Naive thymus-derived CD4-positive, alpha-beta T cell (primary cell): ENCODE data around the gene MID1. TPM values are rescaled to one million over a fixed set of nuclear protein-coding genes. Genes with fewer than 3 reads are reported as not detected.
"Not testable (repeated sequence)": the region's sequence is repeated elsewhere in the genome, so short reads cannot be mapped to it uniquely, and the experiment has no call there.

ENCODE experiments used
- ATAC-seq: fragments of 150-1000 bp; cut with Tn5 transposase; 2 replicates; pipeline ENCODE4 v1.10.0; 2021; ENCODE audit warnings: mild to moderate bottlenecking, moderate library complexity
- CTCF ChIA-PET: fragments of 350-600 bp; sonication (Branson Sonifier 250); formaldehyde crosslinking; loops from one replicate; lab custom pipeline; 2021; ENCODE audit warnings: antibody characterized with exemption; lab: Charles Lee
- POLR2A ChIA-PET: fragments of 350-600 bp; sonication (Branson Sonifier 250); formaldehyde crosslinking; loops from one replicate; lab custom pipeline; 2021; ENCODE audit warnings: antibody characterized with exemption, inconsistent platforms; lab: Charles Lee
- DNase-seq, 9 donors: peaks; one replicate each; pipeline versions ENCODE4 v3.0.0 to v3.0.0-alpha.2; 2020 to 2022; ENCODE audit warnings: mixed read lengths in 1 of 9
- H3K27ac ChIP-seq: one replicate; pipeline ENCODE4 v1.7.0; 2013; ENCODE audit warnings: mild to moderate bottlenecking, low read depth, low read length, moderate library complexity
- H3K27me3 ChIP-seq, 2 donors: one replicate each; pipeline ENCODE4 v1.7.0; 2013; ENCODE audit warnings: low read length in 2 of 2, mild to moderate bottlenecking in 2 of 2, moderate library complexity in 2 of 2; ENCODE audit not compliant: control insufficient read depth in 2 of 2, insufficient read depth in 2 of 2
- H3K36me3 ChIP-seq, 3 experiments: 1 replicate in 2 of 3; 2 replicates in 1 of 3; pipeline ENCODE4 v1.7.0; 2013; ENCODE audit warnings: low read length in 3 of 3, mild to moderate bottlenecking in 3 of 3, moderate library complexity in 1 of 3; ENCODE audit not compliant: insufficient read depth in 3 of 3, control insufficient read depth in 2 of 3
- H3K4me1 ChIP-seq, 2 donors: one replicate each; pipeline ENCODE4 v1.7.0; 2013; ENCODE audit warnings: low read length in 2 of 2, mild to moderate bottlenecking in 2 of 2, moderate library complexity in 1 of 2; ENCODE audit not compliant: control insufficient read depth in 2 of 2, insufficient read depth in 2 of 2
- H3K4me3 ChIP-seq: 2 replicates; pipeline ENCODE4 v1.7.0; 2013; ENCODE audit warnings: mild to moderate bottlenecking, low read length
- H3K9me3 ChIP-seq, 3 experiments: 1 replicate in 2 of 3; 2 replicates in 1 of 3; pipeline ENCODE4 v1.7.0; 2013; ENCODE audit warnings: low read length in 3 of 3; ENCODE audit not compliant: control insufficient read depth in 2 of 3
- H3K27ac Mint-ChIP-seq, 9 donors: one replicate each; pipeline ENCODE4 v1.8.0; 2020 to 2022; ENCODE audit warnings: mixed read lengths in 9 of 9, mild to moderate bottlenecking in 8 of 9, moderate library complexity in 5 of 9, inconsistent platforms in 2 of 9
- H3K27me3 Mint-ChIP-seq, 5 donors: one replicate each; pipeline ENCODE4 v1.8.0; 2021 to 2022; ENCODE audit warnings: mixed read lengths in 5 of 5, mild to moderate bottlenecking in 1 of 5
- H3K36me3 Mint-ChIP-seq, 5 donors: one replicate each; pipeline ENCODE4 v1.8.0; 2020 to 2022; ENCODE audit warnings: mixed read lengths in 5 of 5, mild to moderate bottlenecking in 3 of 5, inconsistent platforms in 1 of 5
- H3K4me1 Mint-ChIP-seq, 7 donors: one replicate each; pipeline ENCODE4 v1.8.0; 2020 to 2022; ENCODE audit warnings: mixed read lengths in 7 of 7, mild to moderate bottlenecking in 3 of 7, inconsistent platforms in 1 of 7
- H3K4me3 Mint-ChIP-seq, 10 donors: one replicate each; pipeline ENCODE4 v1.8.0; 2020 to 2022; ENCODE audit warnings: mild to moderate bottlenecking in 10 of 10, mixed read lengths in 10 of 10, moderate library complexity in 6 of 10, inconsistent platforms in 2 of 10
- H3K9me3 Mint-ChIP-seq, 11 donors: one replicate each; pipeline ENCODE4 v1.8.0; 2020 to 2022; ENCODE audit warnings: mixed read lengths in 11 of 11, mild to moderate bottlenecking in 4 of 11, inconsistent platforms in 1 of 11, moderate library complexity in 1 of 11
- intact Hi-C, 2 donors: fragments of 100-400 bp; cut with micrococcal nuclease; formaldehyde crosslinking; loops; one replicate each; pipeline ENCODE4 v1.15.1; 2023
- polyA plus RNA-seq, 2 donors: library from polyadenylated mRNA; unstranded; fragments of 300-500 nt; fragmentation: Illumina TruSeq; gene quantifications; one replicate each; pipeline ENCODE4 v1.2.3, GENCODE V29; 2021
- total RNA-seq, 6 experiments: library from RNA in 5 of 6; stranded (reverse) in 5 of 6; gene quantifications; 1 replicate in 5 of 6; 2 replicates in 1 of 6; pipeline ENCODE4 v1.2.3 and lab custom pipeline; 2021 to 2026

Gene MID1
- total and polyA plus RNA-seq, 7 experiments from 2014 or later, result 0.12 to 0.27 (median 0.22) TPM; not detected in 2

- Mint-ChIP-seq H3K4me1 (no peaks in the 10 kb centered on the region), H3K27me3 (no peaks in the 10 kb centered on the region), H3K4me3 (no peak overlapping the region), H3K36me3 (no peaks in the 10 kb centered on the region), H3K9me3 (peaks cover 0 to 3% (median 0%) of the 10 kb centered on the region in 11 donors), H3K27ac (no peak overlapping the region)
- ChIA-PET CTCF (no interaction called here), POLR2A (no interaction called here)
- no peaks in the 10 kb centered on the region for H3K4me1 ChIP-seq
- H3K36me3 ChIP-seq, result no peaks in the 10 kb centered on the region
- H3K27me3 ChIP-seq, result peaks cover 0 to 3% of the 10 kb centered on the region in 2 donors
- intact Hi-C loops, result loop anchor here in 1 of 2 donors (1.0 kb wide), 1 partner anchor 409 kb away; no protein-coding TSS in a partner anchor
- ATAC-seq, result no peak
- H3K27ac ChIP-seq, result no peak overlapping the region
- DNase-seq, result no peak
- H3K9me3 ChIP-seq, result no peaks in the 10 kb centered on the region
- no peak overlapping the region for H3K4me3 ChIP-seq
These were observed 22.5 kb downstream of the MID1 start for GRCh38 chrX:10597871-10598270.

GRCh38 chrX:10591363-10592335 is 28.7 kb downstream of the MID1 start:
- no peaks in the 10 kb centered on the region for H3K36me3 ChIP-seq
- Mint-ChIP-seq H3K27me3 (no peaks in the 10 kb centered on the region), H3K36me3 (no peaks in the 10 kb centered on the region), H3K9me3 (peaks cover 0 to 4% (median 0%) of the 10 kb centered on the region in 11 donors), H3K4me1 (no peaks in the 10 kb centered on the region), H3K27ac (no peak overlapping the region), H3K4me3 (no peak overlapping the region)
- ATAC-seq (no peak), DNase-seq (no peak)
- POLR2A ChIA-PET, result no interaction called here
- intact Hi-C loops, result no loop called here
- CTCF ChIA-PET, result no interaction called here
- H3K4me1 ChIP-seq, result no peaks in the 10 kb centered on the region
- H3K27ac ChIP-seq, result no peak overlapping the region
- H3K27me3 ChIP-seq, result peaks cover 0 to 3% of the 10 kb centered on the region in 2 donors
- H3K4me3 ChIP-seq, result no peak overlapping the region
- no peaks in the 10 kb centered on the region for H3K9me3 ChIP-seq

- H3K27me3 ChIP-seq, H3K27me3 Mint-ChIP-seq, intact Hi-C loops, DNase-seq, H3K4me1 ChIP-seq, H3K4me3 Mint-ChIP-seq, H3K27ac Mint-ChIP-seq, H3K36me3 Mint-ChIP-seq, ATAC-seq, H3K4me3 ChIP-seq, H3K9me3 ChIP-seq, H3K4me1 Mint-ChIP-seq, H3K36me3 ChIP-seq, H3K27ac ChIP-seq, POLR2A ChIA-PET, CTCF ChIA-PET: not testable (repeated sequence)
- peaks cover 0 to 11% (median 3%) of the 10 kb centered on the region in 11 donors for H3K9me3 Mint-ChIP-seq
These were observed 30.6 kb downstream of the MID1 start for GRCh38 chrX:10589787-10590186.

- H3K4me1 Mint-ChIP-seq, result no peaks in the 10 kb centered on the region
These were observed 31.3 kb downstream of the MID1 start for GRCh38 chrX:10589098-10589497.

GRCh38 chrX:10584882-10585281 is 35.5 kb downstream of the MID1 start:
- H3K27ac Mint-ChIP-seq, H3K9me3 ChIP-seq, H3K4me3 ChIP-seq, H3K4me3 Mint-ChIP-seq, H3K36me3 ChIP-seq, H3K27me3 ChIP-seq, CTCF ChIA-PET, ATAC-seq, H3K27me3 Mint-ChIP-seq, H3K27ac ChIP-seq, POLR2A ChIA-PET, H3K4me1 Mint-ChIP-seq, H3K4me1 ChIP-seq, DNase-seq, intact Hi-C loops: not testable (repeated sequence)
- Mint-ChIP-seq H3K36me3 (peaks cover 0 to 12% (median 0%) of the 10 kb centered on the region in 5 donors), H3K9me3 (peaks cover 0 to 27% (median 9%) of the 10 kb centered on the region in 11 donors)

More at GRCh38 chrX:10589098-10589497, 31.3 kb downstream of the MID1 start:
- no peaks in the 10 kb centered on the region for H3K27me3 Mint-ChIP-seq
- no peak overlapping the region for H3K27ac ChIP-seq
- no peaks in the 10 kb centered on the region for H3K4me1 ChIP-seq
- H3K27ac Mint-ChIP-seq, result no peak overlapping the region
- peaks cover 0 to 16% (median 8%) of the 10 kb centered on the region in 11 donors for H3K9me3 Mint-ChIP-seq
- H3K27me3 ChIP-seq, result no peaks in the 10 kb centered on the region
- no peaks in the 10 kb centered on the region for H3K36me3 ChIP-seq
- no peaks in the 10 kb centered on the region for H3K9me3 ChIP-seq
- ChIA-PET POLR2A (no interaction called here), CTCF (no interaction called here)
- ATAC-seq (no peak), DNase-seq (no peak)
- H3K36me3 Mint-ChIP-seq, result peaks cover 0 to 10% (median 0%) of the 10 kb centered on the region in 5 donors
- H3K4me3 ChIP-seq, result no peak overlapping the region
- intact Hi-C loops, result no loop called here
- no peak overlapping the region for H3K4me3 Mint-ChIP-seq

- CTCF ChIA-PET, result no interaction called here
- POLR2A ChIA-PET, result no interaction called here
These were observed 37.4 kb downstream of the MID1 start for GRCh38 chrX:10582945-10583344.

More at GRCh38 chrX:10582945-10583344, 37.4 kb downstream of the MID1 start:
- DNase-seq (no peak), ATAC-seq (no peak)
- Histone ChIP-seq H3K4me1 (no peaks in the 10 kb centered on the region), H3K36me3 (no peaks in the 10 kb centered on the region), H3K4me3 (no peak overlapping the region), H3K27me3 (no peaks in the 10 kb centered on the region), H3K9me3 (no peaks in the 10 kb centered on the region), H3K27ac (no peak overlapping the region)
- Mint-ChIP-seq H3K4me1 (no peaks in the 10 kb centered on the region), H3K36me3 (peaks cover 0 to 12% (median 0%) of the 10 kb centered on the region in 5 donors), H3K27me3 (no peaks in the 10 kb centered on the region), H3K27ac (no peak overlapping the region), H3K9me3 (peaks cover 0 to 27% (median 6%) of the 10 kb centered on the region in 11 donors), H3K4me3 (no peak overlapping the region)
- intact Hi-C loops, result no loop called here
